GM19238 (cell line): ENCODE data around the gene FCHSD2.
"Not testable (repeated sequence)": the region's sequence is repeated elsewhere in the genome, so short reads cannot be mapped to it uniquely, and the experiment has no call there.

Experiments
- DNase-seq: peaks from one replicate; pipeline ENCODE4 v3.0.0; 2011; ENCODE audit warnings: low spot score; ENCODE audit not compliant: insufficient read length

Gene FCHSD2

GRCh38 chr11:73013021-73013420 is 129.1 kb downstream of the FCHSD2 start:
- no peak for DNase-seq

DNA sequence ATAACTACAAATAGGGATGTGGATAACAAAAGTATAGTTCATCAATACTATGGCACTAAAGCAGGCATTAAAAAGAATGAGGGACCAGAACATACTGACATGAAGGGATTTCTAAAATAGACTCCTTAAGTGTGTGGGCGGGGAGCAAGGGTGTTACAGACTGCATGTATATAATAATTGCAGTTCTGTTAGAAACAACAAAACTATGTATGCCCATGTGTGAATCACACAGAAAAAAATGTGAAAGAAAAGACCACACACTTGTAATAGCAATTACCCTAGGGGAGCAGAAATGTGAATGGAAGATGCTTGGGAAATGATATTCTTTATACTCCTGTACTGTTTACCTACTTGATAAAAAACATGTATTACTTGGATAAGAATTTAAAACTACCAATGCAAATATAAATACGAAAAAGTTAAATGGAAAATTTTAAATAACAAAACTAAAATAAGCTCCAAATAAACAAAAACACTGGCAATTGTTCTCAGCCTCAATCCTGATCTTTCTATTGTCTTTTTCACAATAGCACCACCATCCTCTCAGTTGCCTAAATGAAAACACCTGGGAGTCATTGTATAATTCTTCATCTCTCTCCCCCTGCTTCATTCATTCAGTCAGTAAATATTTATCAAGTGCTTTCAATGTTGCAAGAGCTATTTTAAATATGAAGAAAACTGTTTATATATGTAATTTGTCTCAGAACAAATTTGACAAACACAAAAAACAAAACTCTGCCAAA is 129.8 kb downstream of the FCHSD2 start:
- no peak for DNase-seq

DNA sequence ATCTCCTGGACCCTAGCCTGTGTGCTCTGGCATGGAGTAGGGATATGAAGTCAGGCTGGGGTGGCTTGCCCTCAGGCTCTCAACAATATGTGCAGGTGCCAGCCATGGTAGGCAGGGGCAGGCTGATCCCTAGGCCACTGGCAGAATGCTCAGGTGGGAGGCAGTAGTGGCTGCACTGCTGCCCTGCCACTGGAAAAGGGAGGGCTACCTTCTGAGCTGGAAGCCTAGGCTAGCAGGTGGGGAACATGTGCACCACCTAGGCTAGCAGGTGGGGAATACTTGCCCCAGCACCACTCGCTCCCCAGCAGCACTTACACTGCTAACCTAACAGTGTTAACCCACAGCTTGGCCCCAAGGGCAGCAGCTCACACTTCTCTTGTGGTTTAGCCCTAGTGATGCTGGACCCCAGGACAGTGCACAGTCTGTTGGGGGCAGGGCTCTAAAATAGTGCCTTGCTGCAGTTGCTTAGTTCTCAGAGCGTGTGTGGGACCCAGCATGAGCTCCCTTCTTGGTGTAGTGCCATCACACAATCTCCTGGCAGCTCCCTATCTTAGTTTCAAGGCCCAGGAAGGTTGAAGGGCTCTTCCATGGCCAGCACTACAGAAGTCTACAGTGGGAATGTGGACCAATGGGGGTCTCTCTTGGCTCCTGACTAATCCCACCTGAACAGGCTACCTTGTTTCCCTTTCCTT is 130.8 kb downstream of the FCHSD2 start:
- no peak for DNase-seq

- DNase-seq, result no peak
Measured at GRCh38 chr11:73009972-73010371, 132.1 kb downstream of the FCHSD2 start.

DNA sequence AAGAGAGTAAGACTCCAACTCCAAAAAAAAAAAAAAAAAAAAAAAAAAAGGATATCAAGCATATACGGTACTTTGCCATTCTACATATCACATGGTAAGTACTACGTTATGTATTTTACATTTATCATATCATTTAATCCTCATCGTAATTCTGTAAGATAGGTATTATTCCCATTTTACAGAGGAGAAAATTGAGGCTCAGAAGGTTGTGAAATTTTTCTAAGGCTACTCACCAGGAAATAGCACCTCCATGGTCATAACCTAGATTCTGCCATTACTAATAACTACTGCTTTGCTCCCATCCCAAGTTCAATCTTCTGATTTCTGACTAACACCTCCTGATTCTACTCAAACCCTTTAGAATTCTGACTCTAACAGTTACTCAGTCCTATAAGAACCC is 138.0 kb downstream of the FCHSD2 start:
- no peak for DNase-seq

DNA sequence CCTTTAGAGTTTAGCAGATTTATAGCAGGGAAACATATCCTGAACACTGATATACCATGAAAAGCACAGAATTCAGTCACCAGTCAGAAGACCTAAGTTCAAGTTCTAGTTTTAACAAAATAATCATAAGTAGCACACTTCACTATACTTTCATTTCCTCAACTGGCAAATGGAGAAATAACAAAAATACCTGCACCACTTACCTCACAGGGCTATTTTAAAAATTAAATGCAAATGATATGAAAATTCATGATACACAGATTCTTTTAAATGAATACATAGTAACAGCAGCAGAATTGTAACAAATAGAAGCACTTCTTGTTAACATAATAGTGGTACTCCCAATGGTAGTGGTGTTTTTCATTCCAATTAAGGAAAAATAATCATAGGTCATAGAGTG is 139.0 kb downstream of the FCHSD2 start:
- no peak for DNase-seq

- DNase-seq, result no peak
Measured at GRCh38 chr11:73002214-73002613, 139.9 kb downstream of the FCHSD2 start.

- no peak for DNase-seq
Measured at GRCh38 chr11:73001615-73002014, 140.5 kb downstream of the FCHSD2 start.

- DNase-seq, result no peak
Measured at GRCh38 chr11:72998676-72999075, 143.4 kb downstream of the FCHSD2 start.

DNA sequence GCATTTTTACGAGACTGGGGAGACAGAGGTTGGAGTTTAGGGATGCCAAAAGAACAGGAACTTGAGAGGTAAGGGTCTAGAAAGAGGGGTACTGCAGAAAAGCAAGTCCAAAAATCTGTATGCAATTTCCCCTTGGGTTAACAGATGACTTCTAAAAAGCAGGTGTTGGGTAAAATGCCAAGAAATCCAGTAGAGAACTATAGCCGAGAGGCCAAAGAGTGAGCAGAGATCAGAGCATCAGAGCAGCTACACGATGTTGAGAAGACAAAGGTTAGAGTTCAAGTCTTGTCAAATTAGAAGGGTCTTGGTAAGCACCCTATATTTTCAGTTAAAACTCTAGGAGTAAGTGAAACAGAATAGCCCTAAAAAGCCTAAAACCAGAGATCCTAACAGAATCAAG is 145.2 kb downstream of the FCHSD2 start:
- DNase-seq, result no peak

DNA sequence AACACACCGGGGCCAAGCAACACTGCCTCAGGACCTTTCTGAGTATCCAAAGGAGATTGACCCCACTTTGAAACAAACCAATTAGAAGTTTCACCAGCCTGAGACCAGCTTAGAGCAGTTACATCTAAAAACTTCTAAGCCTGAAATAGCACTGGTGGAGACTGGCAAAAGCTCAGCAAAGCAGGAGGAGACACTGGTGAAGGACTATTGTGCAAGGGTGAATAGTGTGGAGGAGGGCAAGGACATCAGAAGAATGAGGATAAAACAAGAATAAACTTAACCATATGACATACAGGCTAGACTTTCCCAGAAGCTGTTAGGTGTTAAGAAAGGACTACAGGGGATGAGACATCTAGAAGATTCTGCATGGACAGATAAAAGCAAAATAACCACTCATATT is 152.4 kb downstream of the FCHSD2 start:
- DNase-seq, result no peak

- no peak for DNase-seq
Measured at GRCh38 chr11:72988821-72989220, 153.3 kb downstream of the FCHSD2 start.

- no peak for DNase-seq
Measured at GRCh38 chr11:72985645-72986044, 156.5 kb downstream of the FCHSD2 start.

DNA sequence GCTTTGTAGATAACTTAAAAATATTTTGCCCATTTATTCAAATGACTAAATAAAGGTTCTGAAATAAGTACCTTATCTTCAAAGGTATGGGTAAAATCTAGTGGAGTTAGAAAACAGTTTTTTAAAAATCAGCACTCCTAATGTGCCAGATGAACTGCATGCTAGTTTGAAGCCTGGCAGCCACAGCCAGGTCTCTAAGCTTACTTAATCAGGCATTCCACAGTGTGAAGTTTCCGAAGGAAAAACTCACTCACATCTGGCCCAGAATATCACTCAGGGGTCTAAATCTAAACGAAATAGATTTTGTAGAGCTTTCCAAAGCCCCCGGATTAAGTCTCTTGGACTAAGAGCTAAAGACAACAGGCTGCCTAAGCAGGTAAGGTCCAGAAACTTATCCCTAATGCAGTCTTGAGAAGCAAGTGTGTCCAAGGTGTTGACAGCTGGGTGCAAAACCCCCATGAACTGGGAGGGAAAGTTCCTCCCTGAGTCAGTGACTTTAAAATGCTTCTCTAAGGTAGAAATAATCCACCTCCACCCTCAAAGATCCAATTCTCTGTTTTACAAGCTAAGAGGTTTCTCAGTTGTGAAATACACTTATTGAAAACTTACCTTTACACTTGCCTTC is 157.6 kb downstream of the FCHSD2 start:
- no peak for DNase-seq

DNA sequence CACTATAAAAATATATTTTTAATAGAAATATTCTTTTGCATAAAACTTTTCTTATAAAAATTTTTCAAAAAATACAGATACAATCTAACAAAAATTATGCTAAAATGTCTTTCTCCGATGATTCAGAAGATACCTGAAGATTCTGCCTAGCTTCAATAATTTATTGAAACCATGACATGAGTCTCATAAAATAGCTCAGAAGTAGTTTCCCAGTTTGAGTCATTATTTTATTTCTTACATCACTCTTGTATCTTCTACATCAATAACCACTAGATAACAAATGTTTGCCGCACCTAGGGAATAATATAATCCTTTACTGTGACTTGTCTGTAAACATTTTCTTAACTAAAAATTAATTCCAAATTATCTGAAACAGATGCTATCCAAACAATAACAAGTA is 158.6 kb downstream of the FCHSD2 start:
- DNase-seq, result no peak

DNA sequence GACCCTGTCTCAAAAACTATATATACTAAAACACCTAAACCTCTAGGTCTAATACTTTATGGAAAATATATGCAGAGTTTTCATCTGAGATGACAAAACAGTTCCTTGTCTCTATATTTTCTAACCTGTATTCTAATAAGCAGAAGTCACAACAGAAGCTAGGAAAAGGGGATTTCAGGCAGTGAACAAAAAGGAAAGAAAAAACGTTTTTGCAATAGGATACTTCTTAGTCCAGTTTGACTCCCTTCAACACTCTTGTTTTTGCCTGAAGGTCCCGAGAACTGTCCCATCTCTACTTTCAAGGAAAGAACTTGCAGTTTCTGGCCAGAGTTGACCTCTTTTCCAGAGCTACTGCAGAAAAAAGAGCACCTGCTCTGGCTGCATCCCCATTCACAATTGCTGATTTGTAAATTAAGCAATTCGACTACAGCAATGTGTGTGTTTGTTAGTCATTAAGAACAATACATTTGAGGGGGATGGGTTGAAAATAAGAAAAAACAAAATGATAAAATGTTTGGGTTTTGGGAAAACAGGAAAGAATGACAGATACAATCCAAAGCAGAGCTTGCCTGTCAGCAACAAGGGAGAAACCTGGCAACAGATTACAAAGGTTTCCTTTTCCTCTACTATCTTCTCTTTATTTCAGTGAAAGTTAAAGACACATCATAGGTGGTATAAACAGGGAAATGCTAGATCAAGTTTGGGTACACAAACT is 160.0 kb downstream of the FCHSD2 start:
- no peak for DNase-seq

DNA sequence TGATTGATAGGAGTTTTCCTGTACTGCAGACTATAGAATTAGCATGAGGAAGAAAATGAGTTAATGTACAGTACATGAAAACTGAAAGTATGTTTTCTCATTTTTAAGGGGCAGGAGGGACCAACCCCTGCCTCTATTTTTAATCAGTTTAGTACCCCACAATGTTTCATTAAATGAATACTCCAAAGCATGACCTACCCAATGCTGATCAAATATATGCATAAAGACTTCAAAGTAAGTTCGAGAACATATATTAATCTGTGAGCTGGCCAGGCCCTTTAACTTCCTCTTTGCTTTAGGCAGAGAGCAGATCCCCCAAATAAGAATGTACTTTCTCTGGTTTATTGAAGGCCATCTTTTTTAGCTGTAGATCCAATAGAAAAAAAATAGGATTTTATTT is 161.0 kb downstream of the FCHSD2 start:
- no peak for DNase-seq

GRCh38 chr11:72977782-72978181 is 164.3 kb downstream of the FCHSD2 start:
- DNase-seq, result not testable (repeated sequence)

GRCh38 chr11:72976522-72976892 is 165.6 kb downstream of the FCHSD2 start:
- DNase-seq, result not testable (repeated sequence)

- DNase-seq, result no peak
Measured at GRCh38 chr11:72975778-72976521, 166.2 kb downstream of the FCHSD2 start.

DNA sequence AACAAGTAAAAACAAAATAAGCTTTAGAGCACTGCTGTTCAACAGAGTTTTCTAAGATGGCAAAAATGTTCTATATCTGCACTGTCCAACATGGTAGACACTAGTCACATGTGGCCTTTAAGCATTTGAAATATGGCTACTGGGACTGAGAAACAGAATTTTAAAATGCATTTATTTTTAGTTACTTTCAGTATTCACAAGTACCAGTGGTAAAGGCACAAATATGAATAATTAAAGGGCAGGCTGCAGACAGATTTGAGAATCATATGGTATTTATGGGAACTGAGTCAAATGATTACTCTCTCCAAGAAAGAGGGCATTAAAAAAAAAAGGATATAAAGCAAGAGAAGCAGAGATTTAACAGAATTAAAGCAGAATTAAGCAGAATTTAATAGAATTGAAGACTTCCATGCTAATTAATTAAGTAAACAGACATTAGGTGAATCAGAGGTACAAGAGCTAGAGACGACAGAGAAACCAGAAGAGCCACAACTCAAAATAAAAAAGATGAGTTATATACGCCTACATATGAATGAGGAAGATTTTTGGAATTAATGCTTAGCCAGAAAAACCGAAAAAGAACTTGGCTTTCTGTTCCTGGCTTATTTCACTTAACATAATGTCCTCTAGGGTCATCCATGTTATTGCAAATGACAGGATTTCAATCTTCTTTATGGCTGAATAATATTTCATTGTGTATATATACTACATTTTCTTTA is 167.5 kb downstream of the FCHSD2 start:
- DNase-seq, result no peak
